GM19468 (cell line): ENCODE data around the gene BSPRY.
A peak's percentile ranks its signal among the peaks of the same experiment; 100 is the strongest.
"Not testable (repeated sequence)": the region's sequence is repeated elsewhere in the genome, so short reads cannot be mapped to it uniquely, and the experiment has no call there.

Experiments used
- ATAC-seq: cut with Tn5 transposase; IDR thresholded peaks from one replicate; pipeline ENCODE4 v1.9.1; 2021; ENCODE audit warnings: mild to moderate bottlenecking, moderate library complexity, moderate number of reproducible peaks; ENCODE audit not compliant: unreplicated experiment; ENCODE audit errors: extremely low read depth

BSPRY gene

GRCh38 chr9:113368348-113368981 lies 19.1 kb downstream of the BSPRY start:
- ATAC-seq = no peak

DNA sequence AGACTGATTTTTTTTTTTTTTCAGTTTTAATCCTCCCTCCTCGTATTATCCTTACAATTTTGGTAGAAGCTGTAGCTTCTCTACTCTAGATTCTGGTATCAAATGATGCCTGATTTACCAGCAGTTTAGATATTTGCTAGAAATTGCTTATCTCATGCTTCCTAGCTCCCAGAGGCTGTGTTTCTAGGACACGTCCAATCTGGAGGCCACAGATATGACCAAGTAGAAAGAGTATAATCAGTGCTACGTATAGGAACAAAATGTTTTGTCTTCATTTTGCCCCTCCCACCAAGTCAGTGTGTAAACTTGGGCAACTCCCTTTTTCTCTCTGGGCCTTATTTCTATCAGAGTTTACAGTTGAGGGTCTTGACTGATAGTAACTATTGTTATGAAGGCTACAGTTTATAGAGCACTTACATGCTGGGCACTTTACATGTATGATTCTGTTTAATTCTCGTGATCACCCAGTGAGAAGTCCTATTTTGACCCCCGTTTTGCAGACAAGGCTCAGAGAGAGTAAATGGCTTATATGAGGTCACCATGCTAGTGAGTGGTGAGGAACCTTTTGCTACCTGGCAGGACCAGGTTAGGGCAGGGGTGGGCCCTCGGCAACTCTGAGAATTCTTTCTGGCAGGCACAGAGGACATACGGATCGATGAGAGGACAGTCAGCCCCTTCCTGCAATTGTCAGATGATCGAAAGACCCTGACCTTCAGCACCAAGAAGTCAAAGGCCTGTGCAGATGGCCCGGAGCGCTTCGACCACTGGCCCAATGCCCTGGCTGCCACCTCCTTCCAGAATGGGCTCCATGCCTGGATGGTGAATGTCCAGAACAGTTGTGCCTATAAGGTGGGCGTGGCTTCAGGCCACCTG lies 19.9 kb downstream of the BSPRY start:
- ATAC-seq = no peak

DNA sequence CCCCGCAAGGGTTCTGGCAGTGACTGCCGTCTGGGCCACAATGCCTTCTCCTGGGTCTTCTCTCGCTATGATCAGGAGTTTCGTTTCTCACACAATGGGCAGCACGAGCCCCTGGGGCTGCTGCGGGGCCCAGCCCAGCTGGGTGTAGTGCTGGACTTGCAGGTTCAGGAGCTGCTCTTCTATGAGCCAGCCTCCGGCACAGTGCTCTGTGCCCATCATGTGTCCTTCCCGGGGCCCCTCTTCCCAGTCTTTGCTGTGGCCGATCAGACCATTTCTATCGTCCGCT lies 20.5 kb downstream of the BSPRY start:
- no peak for ATAC-seq

DNA sequence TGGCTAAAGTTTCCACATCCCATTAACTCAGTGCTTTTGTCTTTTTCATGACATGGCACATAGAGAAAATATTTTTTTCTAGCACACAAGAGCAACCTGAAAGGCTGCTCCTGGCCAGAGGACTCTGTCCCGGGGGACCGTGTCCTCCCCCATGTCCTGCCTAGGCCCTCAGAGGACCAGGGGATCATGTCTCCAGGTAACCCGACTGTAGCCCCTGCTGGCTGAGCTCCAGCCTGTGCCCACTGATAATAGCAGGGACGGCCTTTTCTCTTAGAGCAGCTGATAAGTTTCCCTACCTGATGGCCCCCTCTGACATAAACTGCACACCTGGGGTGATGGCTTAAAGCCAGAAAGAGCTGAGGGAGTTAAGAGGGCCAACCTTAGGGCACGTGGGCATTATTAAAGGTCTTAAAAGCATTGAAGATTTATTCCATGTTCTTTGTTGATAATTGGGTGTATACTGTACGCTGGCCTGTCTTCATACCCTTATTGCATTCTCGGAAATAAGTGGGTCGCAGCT lies 21.5 kb downstream of the BSPRY start:
- no peak for ATAC-seq

DNA sequence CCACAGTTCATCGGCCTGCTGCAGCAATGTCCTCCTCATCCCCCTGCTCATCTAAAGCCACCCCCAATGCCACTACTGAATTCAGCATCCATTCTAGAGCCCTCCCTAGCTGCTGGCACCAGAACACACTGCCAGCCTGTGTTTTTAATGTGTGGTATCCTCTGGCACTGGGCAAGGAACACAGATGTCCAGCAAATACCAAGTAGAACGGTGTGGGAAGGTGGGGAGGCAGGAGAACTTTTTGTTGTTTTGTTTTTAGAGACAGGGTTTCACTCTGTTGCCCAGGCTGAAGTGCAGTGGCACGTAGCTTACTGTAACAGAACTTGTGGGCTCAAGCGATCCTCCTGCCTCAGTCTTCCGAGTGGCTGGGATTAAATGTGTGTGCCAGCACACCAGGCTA lies 22.7 kb downstream of the BSPRY start:
- no peak for ATAC-seq

DNA sequence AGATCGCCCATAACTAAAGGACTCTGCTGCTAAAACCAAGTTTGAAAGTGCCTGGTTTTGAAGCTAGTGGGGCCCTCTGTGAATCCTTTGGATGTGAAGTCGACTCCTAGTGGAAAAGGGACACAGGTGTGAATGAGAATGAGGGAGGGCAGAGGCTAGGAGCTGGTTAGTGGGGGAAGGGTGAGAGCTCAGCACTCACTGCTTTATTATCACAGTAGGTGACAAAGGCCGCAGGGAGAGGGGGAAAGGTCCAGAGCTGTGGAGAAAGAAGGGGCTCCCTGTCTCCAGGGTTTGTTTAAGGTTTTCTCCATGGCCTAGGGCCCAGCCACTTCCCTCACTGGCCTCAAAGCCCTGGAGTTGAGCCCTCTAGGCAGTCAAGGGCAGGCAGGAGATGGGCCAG lies 23.9 kb downstream of the BSPRY start:
- no peak for ATAC-seq

DNA sequence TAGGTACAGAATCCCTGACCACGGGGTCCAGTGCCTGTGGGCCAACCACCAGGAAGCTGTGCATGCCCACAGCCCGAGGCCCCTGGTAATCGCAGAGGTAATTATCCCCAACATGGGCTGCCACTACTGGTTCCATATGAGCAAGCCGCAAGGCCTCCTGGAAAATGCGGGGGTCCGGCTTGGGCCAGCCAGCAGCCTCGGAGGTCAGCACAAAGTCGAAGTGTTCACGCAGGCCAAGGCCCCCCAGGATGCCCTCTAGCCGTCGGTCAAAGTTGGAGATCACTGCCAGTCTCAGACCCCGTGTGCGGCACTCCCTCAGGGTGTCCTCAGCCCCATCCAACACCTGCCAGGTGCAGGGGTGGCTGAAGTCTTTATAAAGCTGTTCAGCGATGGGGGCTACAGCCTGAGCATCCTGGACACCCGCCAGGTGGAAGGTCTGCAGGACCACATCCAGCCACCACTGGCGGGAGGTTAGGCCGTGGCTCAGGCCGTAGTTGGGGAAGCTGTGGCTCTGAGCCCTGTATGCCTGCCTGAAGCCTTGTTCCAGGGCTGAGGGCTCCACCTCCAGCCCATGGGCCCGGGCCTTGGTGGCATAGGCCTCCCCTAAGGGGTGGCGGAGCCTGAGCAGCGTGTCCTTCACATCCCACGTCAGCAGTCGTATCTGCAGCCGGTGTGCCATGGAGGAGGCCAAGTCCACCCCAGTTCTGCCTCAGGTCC lies 24.5 kb downstream of the BSPRY start:
- no peak for ATAC-seq

GRCh38 chr9:113375057-113376023 lies 26.0 kb downstream of the BSPRY start:
- ATAC-seq = no peak

DNA sequence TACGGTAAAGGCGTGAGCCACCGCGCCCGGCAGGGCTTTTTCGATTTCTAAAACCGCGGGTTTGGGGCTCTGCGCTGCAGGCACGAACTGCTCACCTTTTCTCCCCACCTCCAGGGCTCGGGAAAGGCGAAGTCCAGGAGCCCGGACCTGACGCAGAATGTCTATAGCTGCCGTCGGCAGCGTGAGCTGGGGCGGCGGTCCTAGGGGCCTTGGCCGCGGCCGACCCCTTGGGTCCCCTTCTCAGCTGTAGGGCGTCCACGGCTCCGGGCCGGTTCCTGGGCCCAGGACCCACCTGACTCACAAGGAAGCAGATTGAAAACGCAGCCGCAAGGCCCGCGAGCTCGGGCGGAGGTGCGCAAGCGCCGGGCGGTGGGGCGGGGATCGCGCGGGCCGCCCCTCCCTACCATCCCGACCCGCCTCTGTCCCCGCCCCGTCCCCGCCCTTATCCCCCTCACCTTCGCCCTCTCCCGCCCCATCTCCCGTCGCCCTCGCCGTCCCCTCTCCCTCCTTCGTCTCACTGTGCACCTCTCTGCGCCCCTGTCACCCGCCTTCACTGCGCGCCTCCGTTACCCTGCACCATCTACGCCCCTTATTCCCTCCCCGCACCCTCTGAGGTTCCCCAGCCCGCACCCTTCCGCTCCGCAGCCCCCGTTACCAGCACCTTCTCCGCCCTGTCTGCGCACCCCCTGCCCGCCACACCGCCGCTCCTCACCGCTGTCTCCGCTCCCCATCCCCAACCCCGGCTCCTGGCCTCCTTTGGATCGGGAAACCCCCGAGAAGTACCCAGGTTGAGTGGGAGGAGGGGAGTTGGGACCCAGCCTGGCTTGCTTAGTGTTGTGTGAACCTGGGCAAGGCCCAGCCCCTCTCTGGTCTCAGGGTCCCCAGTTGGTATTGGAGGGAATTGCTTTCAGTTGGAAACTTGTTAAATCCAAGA lies 27.6 kb downstream of the BSPRY start, which contains the start of gene HDHD3:
Gene HDHD3 (minus strand): TSS at position 353 of the 934 bp plus-strand sequence. CDS start 2,632 bp downstream, outside the sequence.
- ATAC-seq = peak; percentile 51

DNA sequence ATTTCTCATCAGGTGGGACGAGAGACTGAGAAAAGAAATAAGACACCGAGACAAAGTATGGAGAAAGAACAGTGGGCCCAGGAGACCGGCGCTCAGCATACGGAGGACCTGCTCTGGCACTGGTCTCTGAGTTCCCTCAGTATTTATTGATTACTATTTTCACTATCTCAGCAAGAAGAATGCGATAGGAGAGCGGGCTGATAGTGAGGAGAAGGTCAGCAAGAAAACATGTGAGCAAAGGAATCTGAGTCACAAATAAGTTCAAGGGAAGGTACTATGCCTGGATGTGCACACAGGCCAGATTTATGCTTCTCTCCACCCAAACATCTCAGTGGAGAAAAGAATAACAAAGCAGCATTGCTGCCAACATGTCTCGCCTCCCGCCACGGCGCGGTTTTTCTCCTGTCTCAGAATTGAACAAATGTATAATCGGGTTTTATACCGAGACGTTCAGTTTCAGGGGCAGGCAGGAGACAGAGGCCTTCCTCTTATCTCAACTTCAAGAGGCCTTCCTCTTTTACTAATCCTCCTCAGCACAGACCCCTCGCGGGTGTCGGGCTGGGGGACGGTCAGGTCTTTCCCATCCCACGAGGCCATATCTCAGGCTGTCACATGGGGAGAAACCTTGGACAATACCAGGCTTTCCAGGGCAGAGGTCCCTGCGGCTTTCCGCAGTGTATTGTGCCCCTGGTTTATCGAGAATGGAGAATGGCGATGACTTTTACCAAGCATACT lies 29.9 kb downstream of the BSPRY start:
- not testable (repeated sequence) for ATAC-seq

DNA sequence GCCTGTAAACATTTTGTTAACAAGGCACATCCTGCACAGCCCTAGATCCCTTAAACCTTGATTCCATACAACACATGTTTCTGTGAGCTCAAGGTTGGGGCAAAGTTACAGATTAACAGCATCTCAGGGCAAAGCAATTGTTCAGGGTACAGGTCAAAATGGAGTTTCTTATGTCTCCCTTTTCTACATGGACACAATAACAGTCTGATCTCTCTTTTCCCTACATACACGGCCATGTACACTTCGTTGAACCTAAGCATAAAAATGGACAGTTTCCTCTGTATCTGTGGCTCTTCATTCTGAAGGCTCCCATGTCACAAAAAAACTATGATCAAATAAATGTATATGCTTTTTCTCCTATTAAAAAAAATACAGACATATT lies 30.5 kb downstream of the BSPRY start:
- ATAC-seq = not testable (repeated sequence)

GRCh38 chr9:113380869-113381378 lies 31.6 kb downstream of the BSPRY start:
- ATAC-seq = no peak

DNA sequence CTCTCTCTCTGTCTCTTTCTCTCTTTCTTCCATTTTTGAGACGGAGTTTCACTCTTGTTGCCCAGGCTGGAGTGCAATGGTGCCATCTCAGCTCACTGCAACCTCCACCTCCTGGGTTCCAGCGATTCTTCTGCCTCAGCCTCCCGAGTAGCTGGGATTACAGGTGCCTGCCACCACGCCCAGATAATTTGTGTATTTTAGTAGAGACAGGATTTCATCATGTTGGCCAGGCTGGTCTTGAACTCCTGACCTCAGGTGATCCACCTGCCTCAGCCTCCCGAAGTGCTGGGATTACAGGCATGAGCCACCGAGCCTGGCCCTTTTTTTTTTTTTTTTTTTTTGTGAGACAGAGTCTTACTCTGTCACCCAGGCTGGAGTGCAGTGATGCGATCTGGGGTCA lies 32.1 kb downstream of the BSPRY start:
- ATAC-seq = not testable (repeated sequence)

- ATAC-seq = no peak
Measured at GRCh38 chr9:113381909-113382411, 32.6 kb downstream of the BSPRY start.

DNA sequence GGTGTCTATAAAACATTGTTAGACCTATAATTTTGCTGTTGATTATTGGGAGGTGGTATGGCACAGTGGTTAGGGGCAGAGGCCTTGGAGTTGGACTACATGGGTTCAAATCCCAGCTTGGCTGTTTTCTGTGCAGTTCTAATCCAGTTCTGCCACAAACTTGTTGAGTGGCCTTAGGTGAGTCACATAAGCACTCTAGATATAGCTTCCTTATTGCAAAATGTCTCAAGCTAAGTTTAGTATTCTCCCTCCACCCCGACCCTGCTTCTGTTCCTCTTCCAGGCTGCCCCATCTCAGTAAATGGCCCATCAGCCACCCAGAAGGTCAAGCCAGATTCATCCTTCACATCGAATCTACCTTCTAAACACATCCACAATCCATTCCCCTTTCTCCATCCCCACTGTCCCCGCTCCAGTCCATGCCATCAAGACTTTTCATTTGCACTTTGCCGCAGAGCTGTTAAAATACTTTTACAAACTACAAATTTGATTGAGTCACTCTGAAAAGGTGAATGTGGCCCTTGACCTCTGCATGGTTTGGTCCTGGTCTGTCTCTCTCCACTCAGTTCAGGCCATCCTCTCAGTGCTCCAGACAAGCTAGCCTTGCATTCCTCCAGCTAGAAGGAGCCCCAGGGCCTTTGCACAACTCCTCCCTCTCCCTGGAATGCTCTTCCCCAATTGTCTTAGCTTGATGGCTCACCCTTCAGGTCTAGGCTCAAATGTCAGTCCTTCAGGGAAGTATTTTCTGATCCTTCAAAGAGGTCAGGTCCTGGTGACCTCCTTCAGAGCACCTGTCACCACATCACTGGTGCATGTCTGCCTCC lies 37.4 kb downstream of the BSPRY start:
- no peak for ATAC-seq

- no peak for ATAC-seq
Measured at GRCh38 chr9:113387560-113388230, 38.4 kb downstream of the BSPRY start.
